ENCODE results near the gene PRKAR2A.

- TF ChIP-seq CTCF (IDR thresholded peaks at IDR 0.05; ENCODE audit: low read depth, low read length): no peak
- no peak for TF ChIP-seq POLR2A (IDR thresholded peaks at IDR 0.05; ENCODE audit: extremely low read depth, insufficient read length)
- no peak for TF ChIP-seq MYC (IDR thresholded peaks at IDR 0.05; ENCODE audit: low read depth, low read length)
These were observed 8.2 kb upstream of the PRKAR2A start for GRCh38 chr3:48855681-48856447.
